H1 (cell line): ENCODE data around the gene CAPZB. TPM values are rescaled to one million over a fixed set of nuclear protein-coding genes. Genes with fewer than 3 reads are reported as not detected.

Experiments used
- CHD7 ChIP-seq: fragments of 300-600 bp; sonication (generic); IDR thresholded peaks from 2 replicates; pipeline ENCODE4 v1.7.1; 2012; ENCODE audit warnings: low read length, moderate library complexity, mild to moderate bottlenecking, inconsistent platforms; ENCODE audit not compliant: insufficient replicate concordance
- polyA plus RNA-seq, 7 experiments: library from polyadenylated mRNA; depleted of rRNA in 3 of 7; stranded (reverse) in 5 of 7; unstranded in 2 of 7; fragments of >200 nt in 5 of 7; fragments of 200-250 nt in 2 of 7; gene quantifications; 1 replicate in 5 of 7; 2 replicates in 1 of 7; 4 replicates in 1 of 7; pipeline versions ENCODE4 v1.2.1 to v1.2.3, GENCODE V29; 2011 to 2013; ENCODE audit warnings: missing spikeins in 2 of 7, mixed read lengths in 2 of 7
- total RNA-seq: library from RNA; stranded (reverse); fragmentation: NEBNext Ultra II Directional; extraction: Animal tissue kit (Norgen Biotek cat#: 25700); gene quantifications from 2 replicates; pipeline ENCODE4 v1.2.1, GENCODE V29; 2021

Gene CAPZB
- total and polyA plus RNA-seq, 2 of the 8 experiments (the other 6 are each of a cell fraction or from before 2014, with no cell fraction given) = 162 to 371 TPM

- TF ChIP-seq CHD7 = no peak
- TF ChIP-seq, all 59 proteins: peak for 0
Observed at GRCh38 chr1:19493547-19493946, 8.2 kb upstream of the CAPZB start (continued).
